ENCODE measurements around the gene BDNF. TPM values are rescaled to one million over a fixed set of nuclear protein-coding genes. Genes with fewer than 3 reads are reported as not detected.

BDNF gene
- total RNA-seq, 1 donor from 2014 or later: 0.25 TPM

DNA sequence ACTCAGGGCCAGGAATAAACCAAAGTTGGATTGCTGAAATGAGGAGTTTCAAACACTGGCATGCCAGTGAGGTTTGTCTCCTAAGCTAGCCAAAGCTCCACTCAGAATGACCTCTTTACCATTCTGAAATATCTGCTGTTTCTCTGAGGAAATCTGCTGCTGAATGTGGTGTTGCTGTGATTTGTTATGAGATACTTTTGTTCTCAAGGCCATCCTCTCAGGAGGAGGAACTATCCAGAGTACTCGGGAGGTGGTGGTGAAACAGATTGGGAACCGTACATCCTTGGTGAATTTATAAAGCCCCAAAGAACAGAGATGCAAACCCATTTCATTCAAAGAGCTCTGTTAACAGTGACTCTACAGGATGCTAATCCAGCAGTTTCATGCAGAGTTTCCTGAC is 50.5 kb downstream of the BDNF start:
- DNase-seq (ENCODE audit: extremely low spot score in 2 of 2): no peak
- Histone ChIP-seq H3K27me3 (no peaks in the 10 kb centered on the region), H3K36me3 (no peaks in the 10 kb centered on the region), H3K4me1 (no peaks in the 10 kb centered on the region), H3K9me3 (no peaks in the 10 kb centered on the region), H3K4me3 (no peak overlapping the region), H3K27ac (no peak overlapping the region)
- TF ChIP-seq POLR2AphosphoS5 (IDR thresholded peaks at IDR 0.05; ENCODE audit: insufficient read depth in 1 of 2, low read depth in 1 of 2) (no peak), POLR2A (IDR thresholded peaks at IDR 0.05) (no peak)
- TF ChIP-seq, protein P1, sequence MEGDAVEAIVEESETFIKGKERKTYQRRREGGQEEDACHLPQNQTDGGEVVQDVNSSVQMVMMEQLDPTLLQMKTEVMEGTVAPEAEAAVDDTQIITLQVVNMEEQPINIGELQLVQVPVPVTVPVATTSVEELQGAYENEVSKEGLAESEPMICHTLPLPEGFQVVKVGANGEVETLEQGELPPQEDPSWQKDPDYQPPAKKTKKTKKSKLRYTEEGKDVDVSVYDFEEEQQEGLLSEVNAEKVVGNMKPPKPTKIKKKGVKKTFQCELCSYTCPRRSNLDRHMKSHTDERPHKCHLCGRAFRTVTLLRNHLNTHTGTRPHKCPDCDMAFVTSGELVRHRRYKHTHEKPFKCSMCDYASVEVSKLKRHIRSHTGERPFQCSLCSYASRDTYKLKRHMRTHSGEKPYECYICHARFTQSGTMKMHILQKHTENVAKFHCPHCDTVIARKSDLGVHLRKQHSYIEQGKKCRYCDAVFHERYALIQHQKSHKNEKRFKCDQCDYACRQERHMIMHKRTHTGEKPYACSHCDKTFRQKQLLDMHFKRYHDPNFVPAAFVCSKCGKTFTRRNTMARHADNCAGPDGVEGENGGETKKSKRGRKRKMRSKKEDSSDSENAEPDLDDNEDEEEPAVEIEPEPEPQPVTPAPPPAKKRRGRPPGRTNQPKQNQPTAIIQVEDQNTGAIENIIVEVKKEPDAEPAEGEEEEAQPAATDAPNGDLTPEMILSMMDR (IDR thresholded peaks at IDR 0.05): no peak
- intact Hi-C loops (cut with DNase I): no loop called here

DNA sequence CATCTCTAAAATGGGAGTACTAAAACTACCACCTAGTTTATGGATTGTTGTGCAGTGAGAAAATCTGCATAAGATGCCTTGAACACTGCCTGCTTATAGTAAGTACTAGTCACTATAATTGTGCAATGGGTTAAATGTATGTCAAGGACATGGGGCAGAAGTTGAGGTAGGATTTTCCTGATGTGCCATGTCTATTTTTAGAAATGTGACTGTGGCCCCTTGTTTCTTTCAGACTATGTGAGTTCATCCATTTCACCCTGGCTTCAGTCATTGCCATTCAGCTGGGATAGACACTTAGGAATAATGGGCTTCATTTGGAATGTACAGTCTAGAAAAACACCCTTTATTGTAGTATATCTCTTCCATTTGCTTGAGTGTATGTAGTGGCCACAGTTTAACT is 51.4 kb downstream of the BDNF start:
- Histone ChIP-seq H3K4me1 (no peaks in the 10 kb centered on the region), H3K36me3 (no peaks in the 10 kb centered on the region), H3K4me3 (no peak overlapping the region), H3K9me3 (no peaks in the 10 kb centered on the region), H3K27me3 (no peaks in the 10 kb centered on the region), H3K27ac (no peak overlapping the region)
- DNase-seq (ENCODE audit: extremely low spot score in 2 of 2): no peak
- no peak for TF ChIP-seq POLR2AphosphoS5 (IDR thresholded peaks at IDR 0.05; ENCODE audit: insufficient read depth in 1 of 2, low read depth in 1 of 2)
- TF ChIP-seq, protein P1 (IDR thresholded peaks at IDR 0.05): no peak
- intact Hi-C loops (cut with DNase I): no loop called here

DNA sequence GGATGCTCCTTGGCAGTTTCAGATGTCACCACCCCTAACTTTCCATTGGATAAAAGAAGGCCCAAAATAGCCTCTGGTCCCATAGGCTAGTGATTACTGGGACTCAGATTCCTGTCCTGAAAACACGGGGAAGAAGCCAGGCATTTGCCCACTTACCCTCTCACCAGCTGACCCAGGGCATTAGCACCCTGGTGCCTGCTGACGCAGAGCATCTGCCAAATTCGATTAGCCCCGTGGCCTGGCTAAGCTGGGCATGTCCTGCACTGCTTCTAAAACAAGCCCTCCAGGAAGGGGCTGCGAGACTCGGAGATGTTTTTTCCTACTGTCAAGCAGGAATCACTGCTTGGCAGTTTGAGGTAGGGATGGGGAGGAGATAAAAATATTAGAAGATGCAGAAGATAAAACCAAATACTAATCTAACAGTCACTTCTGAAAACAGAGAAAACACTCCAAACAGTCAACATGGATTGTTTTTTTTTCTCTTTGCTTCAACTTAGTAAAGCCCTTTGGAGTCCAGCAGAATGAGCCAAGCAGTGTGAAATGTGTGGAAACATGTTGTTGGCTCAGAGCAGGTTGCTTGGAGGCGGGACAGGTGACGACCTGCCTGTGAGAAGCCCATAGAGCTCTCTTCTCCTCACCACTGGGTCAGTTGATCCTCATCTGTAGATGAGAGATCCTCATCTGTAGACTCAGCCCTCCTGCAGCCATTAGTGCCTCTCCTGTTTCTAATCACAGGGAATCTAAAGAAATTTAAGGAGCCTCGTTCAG is 54.0 kb downstream of the BDNF start:
- Histone ChIP-seq H3K4me1 (no peaks in the 10 kb centered on the region), H3K36me3 (no peaks in the 10 kb centered on the region), H3K4me3 (no peak overlapping the region), H3K9me3 (no peaks in the 10 kb centered on the region), H3K27ac (no peak overlapping the region), H3K27me3 (no peaks in the 10 kb centered on the region)
- TF ChIP-seq POLR2AphosphoS5 (IDR thresholded peaks at IDR 0.05; ENCODE audit: insufficient read depth in 1 of 2, low read depth in 1 of 2): no peak
- TF ChIP-seq, protein P1 (IDR thresholded peaks at IDR 0.05): no peak
- TF ChIP-seq POLR2A (IDR thresholded peaks at IDR 0.05): no peak
- no peak for DNase-seq (ENCODE audit: extremely low spot score in 2 of 2)
- intact Hi-C loops (cut with DNase I): no loop called here

DNA sequence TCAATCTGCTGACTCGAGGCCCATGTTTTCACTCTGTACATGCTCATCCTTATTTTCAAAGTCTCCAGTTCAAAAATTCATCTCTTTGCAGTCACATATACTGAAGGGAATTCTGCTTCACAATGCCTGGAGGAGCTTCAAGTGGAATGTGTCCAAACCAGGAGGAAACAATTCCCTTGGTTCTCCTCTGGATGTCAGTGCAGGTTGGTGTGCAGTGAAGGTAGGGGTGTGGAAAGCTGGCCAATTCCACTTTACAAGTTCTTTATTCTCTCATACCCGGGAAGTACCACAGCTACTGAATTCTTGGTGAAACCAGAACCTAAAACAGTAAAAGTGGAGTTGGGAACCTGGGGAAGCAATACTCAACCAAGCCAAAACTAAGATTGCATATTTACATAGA is 57.3 kb downstream of the BDNF start:
- H3K36me3 ChIP-seq: no peaks in the 10 kb centered on the region
- intact Hi-C loops (cut with DNase I): no loop called here
- H3K9me3 ChIP-seq: no peaks in the 10 kb centered on the region
- H3K27me3 ChIP-seq: no peaks in the 10 kb centered on the region
- no peak for DNase-seq (ENCODE audit: extremely low spot score in 2 of 2)
- H3K4me3 ChIP-seq: no peak overlapping the region
- no peaks in the 10 kb centered on the region for H3K4me1 ChIP-seq
- no peak for TF ChIP-seq POLR2A (IDR thresholded peaks at IDR 0.05)
- no peak for TF ChIP-seq POLR2AphosphoS5 (IDR thresholded peaks at IDR 0.05; ENCODE audit: insufficient read depth in 1 of 2, low read depth in 1 of 2)
- TF ChIP-seq, protein P1 (IDR thresholded peaks at IDR 0.05): no peak
- no peak overlapping the region for H3K27ac ChIP-seq

DNA sequence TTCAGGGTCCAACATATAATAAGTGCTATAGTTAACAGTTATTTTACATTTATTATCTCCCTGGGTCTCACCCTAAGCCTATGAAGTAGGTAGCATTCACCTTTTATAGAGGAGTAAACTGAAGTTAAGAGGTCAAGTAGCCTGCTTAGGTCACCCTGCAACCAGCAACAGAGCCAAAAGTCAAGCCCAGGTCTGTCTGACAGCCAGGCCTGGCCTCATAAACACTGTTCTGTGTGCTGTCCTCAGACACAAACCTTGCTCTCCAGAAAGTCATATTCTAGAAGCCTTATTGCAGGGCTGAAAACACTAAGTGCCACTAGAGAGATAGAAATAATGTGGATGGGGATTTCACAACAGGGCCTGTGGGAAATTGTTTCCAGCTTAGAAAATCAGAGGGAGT is 59.3 kb downstream of the BDNF start:
- intact Hi-C loops (cut with DNase I): no loop called here
- Histone ChIP-seq H3K27ac (no peak overlapping the region), H3K36me3 (no peaks in the 10 kb centered on the region), H3K27me3 (no peaks in the 10 kb centered on the region), H3K4me1 (no peaks in the 10 kb centered on the region), H3K4me3 (no peak overlapping the region), H3K9me3 (no peaks in the 10 kb centered on the region)
- TF ChIP-seq POLR2A (IDR thresholded peaks at IDR 0.05) (no peak), POLR2AphosphoS5 (IDR thresholded peaks at IDR 0.05; ENCODE audit: insufficient read depth in 1 of 2, low read depth in 1 of 2) (no peak)
- TF ChIP-seq, protein P1 (IDR thresholded peaks at IDR 0.05): no peak
- no peak for DNase-seq (ENCODE audit: extremely low spot score in 2 of 2)
